ENCODE measurements around the gene SLC35F1.

DNA sequence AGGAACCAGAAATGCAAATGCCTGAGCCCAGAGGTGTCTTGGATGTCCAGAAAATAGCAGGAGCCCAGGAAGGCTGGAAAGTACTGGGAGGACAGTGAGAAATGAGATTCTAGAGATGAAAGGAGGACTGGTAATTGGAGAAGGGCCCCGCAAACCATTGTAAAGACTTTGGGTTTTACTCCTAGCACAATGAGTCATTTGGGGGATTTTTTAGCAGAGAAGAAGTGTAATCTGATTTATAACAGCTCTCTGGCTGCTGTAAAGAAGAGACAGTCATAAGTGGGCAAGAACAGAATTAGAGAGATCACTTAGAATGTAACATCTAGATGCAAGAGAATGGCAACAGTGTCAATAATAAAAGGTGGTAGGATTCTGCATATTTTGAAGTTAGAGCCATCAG lies 40.2 kb downstream of the SLC35F1 start:
- TF ChIP-seq MYC (IDR thresholded peaks at IDR 0.05; ENCODE audit: low read depth, low read length) (no peak), CTCF (IDR thresholded peaks at IDR 0.05; ENCODE audit: extremely low read depth in 1 of 2, insufficient read depth in 1 of 2, low read depth in 1 of 2, low read length in 2 of 2) (no peak), EZH2 (IDR thresholded peaks at IDR 0.05; ENCODE audit: borderline replicate concordance, low read depth, low read length, severe bottlenecking) (no peak), POLR2A (IDR thresholded peaks at IDR 0.05; ENCODE audit: low read depth, low read length) (no peak), FOS (IDR thresholded peaks at IDR 0.05; ENCODE audit: borderline replicate concordance, insufficient read depth, low read length) (no peak), POLR2AphosphoS5 (IDR thresholded peaks at IDR 0.05; ENCODE audit: insufficient read depth, low read depth, low read length) (no peak), MAX (IDR thresholded peaks at IDR 0.05; ENCODE audit: insufficient read depth, insufficient read length) (no peak), JUN (IDR thresholded peaks at IDR 0.05; ENCODE audit: borderline replicate concordance, insufficient read depth, insufficient read length, low read depth) (no peak), GATA2 (IDR thresholded peaks at IDR 0.05; ENCODE audit: insufficient read depth, insufficient read length, low read depth, low read length) (no peak)

All from endothelial cell of umbilical vein (primary cell).